ENCODE data around the gene PRLH.
"Not testable (repeated sequence)": the region's sequence is repeated elsewhere in the genome, so short reads cannot be mapped to it uniquely, and the experiment has no call there.

PRLH gene

DNA sequence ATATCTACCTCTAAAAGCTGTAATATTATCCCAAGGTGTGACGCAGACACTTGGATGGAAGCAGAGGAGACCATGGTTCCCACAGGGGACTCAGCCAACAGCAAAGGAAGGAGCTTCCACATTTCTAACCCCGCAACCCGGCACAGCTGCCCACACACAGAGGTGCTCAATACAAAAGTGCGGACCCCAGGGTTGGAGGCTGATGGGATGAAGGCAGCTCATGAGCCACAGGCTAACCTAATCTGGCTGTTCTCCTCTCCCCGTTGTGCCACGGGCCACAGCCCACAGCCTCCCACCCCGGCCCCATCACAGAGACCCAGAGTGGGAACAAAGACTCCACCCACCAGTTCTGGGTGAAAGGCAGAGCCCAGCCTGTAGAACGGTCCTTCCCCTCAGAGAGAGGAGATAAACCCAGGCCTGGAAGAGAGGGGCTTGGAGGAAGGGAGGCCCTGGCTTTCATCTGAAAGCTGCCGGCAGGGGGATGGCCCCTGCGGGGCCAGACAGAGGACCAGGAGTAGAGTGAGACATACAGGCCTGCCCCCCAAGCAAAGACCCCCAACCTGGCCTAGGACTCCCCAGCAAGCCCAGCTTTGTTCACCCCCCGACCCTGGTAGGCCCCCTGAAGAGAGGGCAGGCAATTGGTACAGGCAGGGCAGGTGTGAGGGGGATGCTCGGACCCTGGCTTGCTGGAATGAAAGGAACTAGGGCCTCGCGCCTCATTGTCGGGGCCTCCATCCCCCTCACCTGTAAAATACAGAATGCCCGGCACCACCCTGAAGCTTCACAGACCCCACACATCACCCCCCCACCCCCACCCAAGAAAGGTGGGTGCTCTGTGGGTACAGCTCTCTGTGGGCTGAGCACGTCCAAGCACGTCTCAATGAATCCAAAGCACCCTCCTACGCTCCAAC lies 17.3 kb downstream of the PRLH start:
- no peak for DNase-seq (ENCODE audit: low spot score)

DNA sequence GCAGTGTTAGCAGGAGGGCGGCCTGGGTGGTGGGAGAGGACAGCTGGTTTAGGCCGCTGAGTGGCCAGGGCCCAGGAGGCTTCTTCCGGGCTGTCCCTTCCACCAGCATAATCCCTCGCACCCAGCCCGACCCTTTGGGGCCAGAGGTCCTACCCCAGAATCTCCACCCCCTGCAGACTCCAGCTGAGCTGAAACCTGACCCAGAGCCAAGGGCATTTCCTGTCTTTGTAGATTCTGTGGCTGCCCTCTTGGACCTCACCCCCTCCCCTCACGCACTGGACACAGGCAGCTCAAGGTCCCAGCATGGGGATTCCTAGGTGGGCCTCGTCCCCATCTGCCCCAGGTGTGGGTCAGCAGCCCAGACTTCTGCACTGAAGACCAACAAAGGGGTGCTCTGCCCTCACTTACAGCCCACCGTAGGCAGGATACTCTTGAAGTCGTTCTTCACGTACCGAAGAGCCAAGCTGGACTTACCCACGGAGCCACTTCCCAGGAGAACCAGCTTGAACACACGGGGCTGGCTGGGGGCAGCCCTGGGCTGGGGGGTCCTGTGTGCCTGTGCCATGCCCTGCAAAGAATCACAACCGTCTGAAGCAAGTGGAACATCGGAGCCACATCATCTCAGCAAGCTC lies 19.3 kb downstream of the PRLH start:
- no peak for DNase-seq (ENCODE audit: low spot score)

- no peak for DNase-seq (ENCODE audit: low spot score)
These were observed 21.8 kb downstream of the PRLH start for GRCh38 chr2:237588044-237588696.

DNA sequence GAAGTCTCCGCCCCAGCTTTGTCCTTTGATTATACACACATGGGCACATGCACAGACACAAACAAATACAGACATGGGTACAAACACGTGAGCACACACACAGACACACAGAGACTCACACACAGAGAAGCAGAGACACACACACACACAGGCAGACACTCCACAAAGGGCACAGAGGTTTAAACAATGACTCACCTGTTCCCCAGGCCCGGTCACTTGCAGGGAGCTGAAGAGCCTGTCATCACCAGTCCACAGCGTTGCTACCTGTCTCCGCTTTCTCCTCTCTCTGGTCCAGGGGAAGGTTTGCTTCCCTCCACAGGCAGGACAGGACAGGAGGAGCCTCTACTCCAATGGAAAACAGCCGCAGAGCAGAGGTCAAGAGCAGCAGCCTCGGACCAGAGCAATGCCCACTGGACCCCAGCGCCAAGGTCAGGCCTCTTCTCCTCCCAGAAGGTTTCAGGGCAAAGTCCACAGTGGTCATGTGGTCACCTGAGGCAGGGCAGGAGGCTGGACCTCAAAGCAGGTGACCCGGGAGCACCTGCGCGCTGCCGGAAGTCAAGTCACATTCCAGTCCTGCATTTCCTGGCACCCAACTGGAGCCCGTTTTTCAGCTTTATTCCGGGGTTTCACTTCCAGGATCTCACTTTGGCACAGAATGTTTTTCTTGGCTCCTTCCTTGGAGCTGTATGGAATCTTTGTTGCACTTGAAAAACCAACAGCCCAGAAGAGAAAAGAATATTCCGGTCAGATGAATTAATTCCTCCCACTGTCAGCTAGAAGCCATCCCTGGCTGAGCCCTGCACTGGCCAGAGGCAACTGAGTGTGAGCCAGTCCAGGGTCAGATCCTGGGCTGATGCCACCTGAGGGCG lies 24.1 kb downstream of the PRLH start, which contains the start of gene RAB17:
Gene RAB17, minus strand, starts transcription at position 463 of the 869 bp plus-strand sequence. CDS start 4,580 bp downstream, outside the sequence.
- no peak for DNase-seq (ENCODE audit: low spot score)

GRCh38 chr2:237591141-237591881 lies 24.9 kb downstream of the PRLH start:
- no peak for DNase-seq (ENCODE audit: low spot score)

DNA sequence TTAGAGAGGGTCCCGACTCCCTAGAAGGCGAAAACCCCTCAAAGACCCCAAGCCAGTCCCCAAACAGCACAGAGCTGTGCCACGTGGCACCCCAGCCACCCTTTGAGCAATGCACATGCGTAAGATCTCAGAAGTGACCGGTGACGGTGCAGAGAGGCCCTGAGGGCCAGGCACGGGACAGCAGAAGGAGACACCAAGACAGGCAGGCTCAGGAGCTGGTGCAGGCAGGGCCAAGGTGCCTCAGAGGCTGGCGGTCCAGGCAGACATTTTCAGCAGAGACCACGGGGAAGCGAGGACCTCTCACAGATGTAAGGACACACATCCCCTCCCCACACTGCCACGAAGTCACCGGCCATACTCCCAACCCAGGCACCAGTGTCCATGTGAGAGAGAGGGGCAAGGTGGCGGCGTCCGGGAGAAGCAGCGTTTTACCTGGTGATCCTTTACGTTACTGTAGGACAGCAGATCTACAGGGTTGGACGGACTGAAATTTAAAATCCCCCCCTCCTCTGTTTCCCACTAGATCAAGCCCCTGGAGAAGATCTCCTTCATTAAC lies 26.1 kb downstream of the PRLH start:
- DNase-seq (ENCODE audit: low spot score) = no peak

- no peak for DNase-seq (ENCODE audit: low spot score)
These were observed 26.7 kb downstream of the PRLH start for GRCh38 chr2:237593036-237593435.

DNA sequence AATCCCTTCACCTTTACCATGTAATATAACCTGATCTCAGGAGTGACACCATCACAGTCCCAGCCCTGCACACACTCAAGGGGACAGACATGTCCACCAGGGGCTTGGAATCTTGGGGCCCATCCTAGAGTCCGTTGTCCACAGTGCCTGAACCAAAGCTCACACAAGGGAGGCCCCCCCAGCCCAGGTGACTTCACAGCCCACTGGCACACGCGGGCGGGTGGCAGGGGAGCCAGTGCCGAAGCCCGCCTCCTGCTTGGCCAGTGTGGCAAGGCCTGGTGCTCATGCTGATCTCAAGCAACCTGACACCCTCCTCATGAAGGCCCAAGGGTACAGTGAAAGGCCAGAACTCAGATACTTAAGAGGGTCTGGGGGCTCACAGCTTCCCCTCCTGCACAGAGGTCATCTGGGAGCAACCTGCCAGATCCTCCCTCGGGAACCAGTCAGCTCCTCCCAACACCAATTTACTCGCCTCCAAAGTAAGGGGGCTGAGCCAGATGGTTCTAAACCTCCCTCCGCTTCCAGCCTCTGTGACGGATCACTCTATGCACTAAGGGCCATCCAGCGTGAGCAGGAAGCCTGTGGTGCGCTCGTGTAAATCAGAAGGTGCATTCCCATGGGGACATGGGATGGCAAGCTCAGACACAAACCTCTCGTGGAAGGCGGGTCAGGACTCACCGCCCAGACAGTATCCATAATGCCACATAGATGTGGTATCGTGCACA lies 27.4 kb downstream of the PRLH start:
- no peak for DNase-seq (ENCODE audit: low spot score)

- no peak for DNase-seq (ENCODE audit: low spot score)
These were observed 28.1 kb downstream of the PRLH start for GRCh38 chr2:237594514-237594871.

- not testable (repeated sequence) for DNase-seq (ENCODE audit: low spot score)
These were observed 29.6 kb downstream of the PRLH start for GRCh38 chr2:237595829-237596519.

DNA sequence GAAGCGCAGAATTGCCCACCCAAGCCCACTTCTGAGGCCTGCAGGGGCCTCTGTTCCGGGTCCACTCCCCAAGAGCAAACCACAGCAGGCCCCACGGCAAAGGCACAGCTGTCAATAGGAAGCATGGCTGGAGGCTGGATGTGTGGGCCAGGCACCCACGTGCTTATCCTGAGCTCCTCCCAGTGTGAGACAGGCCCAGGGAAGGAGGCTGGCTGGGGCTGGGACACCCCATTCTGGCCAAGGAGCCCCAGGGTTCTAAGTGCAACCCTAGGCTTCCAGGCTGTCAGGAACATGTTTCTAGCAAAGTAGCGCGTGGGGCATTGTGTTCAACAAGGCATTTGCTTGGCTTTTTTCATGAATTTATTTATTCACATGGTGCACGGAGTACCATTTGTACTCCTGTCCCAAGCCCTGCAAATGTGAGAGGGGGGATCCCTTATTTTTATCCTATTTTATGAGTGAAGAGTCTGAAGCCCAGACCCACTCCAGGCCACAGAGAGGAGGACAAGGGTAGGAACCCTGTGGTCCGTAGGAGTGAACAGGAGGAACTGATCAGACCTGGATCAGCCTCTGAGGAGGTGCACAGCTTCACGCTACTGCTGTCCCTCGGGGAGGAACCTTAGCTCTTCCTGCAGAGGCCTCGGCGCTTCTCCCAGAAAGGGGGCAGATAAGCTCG lies 30.3 kb downstream of the PRLH start:
- DNase-seq (ENCODE audit: low spot score) = no peak

- no peak for DNase-seq (ENCODE audit: low spot score)
These were observed 31.1 kb downstream of the PRLH start for GRCh38 chr2:237597196-237598145.

- DNase-seq (ENCODE audit: low spot score) = no peak
These were observed 32.3 kb downstream of the PRLH start for GRCh38 chr2:237598468-237599208.

- no peak for DNase-seq (ENCODE audit: low spot score)
These were observed 33.2 kb downstream of the PRLH start for GRCh38 chr2:237599465-237600110.

DNA sequence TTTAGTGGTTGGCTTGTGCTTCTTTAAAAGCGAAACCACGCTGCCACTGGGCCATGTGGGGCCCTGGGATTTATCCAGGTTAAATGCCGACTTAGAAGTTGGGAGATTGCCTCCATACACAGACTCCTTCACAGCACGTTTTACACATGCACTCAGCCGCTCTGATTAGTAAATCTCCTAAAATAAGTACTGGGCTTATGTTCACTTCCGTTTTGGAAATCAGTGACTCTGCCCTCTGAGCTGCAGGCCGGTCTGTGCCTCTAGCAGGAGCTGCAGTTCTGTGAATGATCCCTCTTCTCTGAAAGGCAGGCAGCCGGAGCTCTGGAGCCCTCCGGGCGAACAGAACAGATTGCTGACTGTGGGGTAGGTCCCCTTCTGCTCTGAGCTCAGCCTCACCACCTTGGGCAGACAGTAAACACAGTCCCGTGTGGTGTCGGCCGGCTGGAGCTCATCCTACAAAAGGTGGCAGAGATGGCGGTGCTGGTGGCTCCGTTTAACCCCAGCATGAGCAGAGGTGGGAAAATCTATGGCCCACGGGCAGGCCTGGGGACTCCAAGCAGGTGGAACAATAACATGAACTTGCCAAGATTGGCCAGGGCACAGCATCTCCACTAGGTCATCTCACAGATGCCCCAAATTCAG lies 34.0 kb downstream of the PRLH start:
- peak; percentile 88 for DNase-seq (ENCODE audit: low spot score)
